SK-N-SH (cell line): Measurements from ENCODE around the gene CPVL. TPM values are rescaled to one million over a fixed set of nuclear protein-coding genes. Genes with fewer than 3 reads are reported as not detected.

ENCODE experiments used
- CTCF ChIA-PET: fragments of 300-600, 350-600 bp; formaldehyde crosslinking; extraction: SDS; loops from one replicate; lab custom pipeline; 2021; lab: Yijun Ruan, JAX
- POLR2A ChIA-PET: fragments of 350-600 bp; sonication (Branson Sonifier 250); formaldehyde crosslinking; extraction: SDS; loops from one replicate; lab custom pipeline; 2020; ENCODE audit warnings: antibody characterized with exemption, inconsistent platforms; lab: Yijun Ruan, JAX
- DNase-seq: peaks from one replicate; pipeline ENCODE4 v3.0.0; 2012
- H2AFZ ChIP-seq: fragments of 200-600 bp; sonication (generic); 2 replicates; pipeline ENCODE4 v1.8.1; 2016; ENCODE audit warnings: antibody characterized with exemption, mild to moderate bottlenecking, low read depth
- H3F3A ChIP-seq: fragments of 200-600 bp; sonication (generic); replicated peaks from 2 replicates; pipeline ENCODE3; 2016; ENCODE audit warnings: antibody characterized with exemption, mild to moderate bottlenecking; ENCODE audit not compliant: insufficient read depth
- H3K27ac ChIP-seq, 2 experiments: fragments of 200-500 bp in 1 of 2; fragments of 200-600 bp in 1 of 2; sonication (Bioruptor generic) in 1 of 2; sonication (generic), shearing (Covaris generic) in 1 of 2; 2 replicates each; pipeline versions ENCODE4 v1.5.1 to v1.6.1; 2014 to 2016; ENCODE audit warnings: low read depth in 2 of 2, inconsistent platforms in 1 of 2, low read length in 1 of 2, mild to moderate bottlenecking in 1 of 2, mixed read lengths in 1 of 2
- H3K27me3 ChIP-seq: fragments of 200-600 bp; sonication (generic), shearing (Covaris generic); 2 replicates; pipeline ENCODE4 v1.6.1; 2016; ENCODE audit warnings: mixed run types; ENCODE audit not compliant: insufficient read depth
- H3K36me3 ChIP-seq, 2 experiments: fragments of 200-500 bp in 1 of 2; fragments of 200-600 bp in 1 of 2; sonication (Bioruptor generic) in 1 of 2; sonication (generic) in 1 of 2; replicated peaks in 1 of 2; 2 replicates each; pipeline versions ENCODE3 to v1.5.1; 2014 to 2016; ENCODE audit warnings: low read length in 1 of 2, mild to moderate bottlenecking in 1 of 2; ENCODE audit not compliant: insufficient read depth in 2 of 2, control insufficient read depth in 1 of 2
- H3K4me1 ChIP-seq, 2 experiments: fragments of 200-500 bp in 1 of 2; fragments of 200-600 bp in 1 of 2; sonication (Bioruptor generic) in 1 of 2; sonication (generic), shearing (Covaris generic) in 1 of 2; 2 replicates each; pipeline versions ENCODE4 v1.5.1 to v1.6.1; 2014 to 2016; ENCODE audit warnings: low read depth in 1 of 2, low read length in 1 of 2, mixed run types in 1 of 2; ENCODE audit not compliant: insufficient read depth in 2 of 2, control insufficient read depth in 1 of 2
- H3K4me2 ChIP-seq: fragments of 200-600 bp; sonication (generic), shearing (Covaris generic); 2 replicates; pipeline ENCODE4 v1.6.1; 2017; ENCODE audit warnings: mixed run types
- H3K4me3 ChIP-seq, 2 experiments: fragments of 200-500 bp in 1 of 2; fragments of 200-600 bp in 1 of 2; sonication (Bioruptor generic) in 1 of 2; sonication (generic), shearing (Covaris generic) in 1 of 2; 2 replicates each; pipeline versions ENCODE4 v1.5.1 to v1.8.1; 2014 to 2016; ENCODE audit warnings: low read depth in 2 of 2, inconsistent platforms in 1 of 2, low read length in 1 of 2, mild to moderate bottlenecking in 1 of 2, mixed read lengths in 1 of 2, moderate library complexity in 1 of 2
- H3K79me2 ChIP-seq: fragments of 200-600 bp; sonication (generic); 2 replicates; pipeline ENCODE4 v1.8.1; 2017; ENCODE audit warnings: mild to moderate bottlenecking; ENCODE audit not compliant: insufficient read depth
- H3K9ac ChIP-seq: fragments of 200-600 bp; sonication (generic); 2 replicates; pipeline ENCODE4 v1.6.1; 2017; ENCODE audit warnings: mixed run types
- H3K9me2 ChIP-seq: fragments of 200-600 bp; sonication (generic); 2 replicates; pipeline ENCODE4 v1.6.1; 2017; ENCODE audit warnings: mixed run types
- H3K9me3 ChIP-seq: fragments of 200-600 bp; sonication (generic); 2 replicates; pipeline ENCODE4 v1.6.1; 2017; ENCODE audit warnings: mixed run types, mild to moderate bottlenecking, moderate library complexity
- H4K20me1 ChIP-seq: fragments of 200-600 bp; sonication (generic); 2 replicates; pipeline ENCODE4 v1.6.1; 2017; ENCODE audit warnings: mild to moderate bottlenecking, mixed run types; ENCODE audit not compliant: insufficient read depth
- CTCF ChIP-seq: fragments of 200-600 bp; sonication (generic); IDR thresholded peaks from 2 replicates; pipeline ENCODE4 v1.6.1; 2017; ENCODE audit warnings: antibody characterized with exemption, mild to moderate bottlenecking, moderate library complexity
- EP300 ChIP-seq, 2 experiments: IDR thresholded peaks; 2 replicates each; pipeline versions ENCODE4 v1.4.0 to v1.6.1; 2012; ENCODE audit warnings: borderline replicate concordance in 1 of 2, low read depth in 1 of 2, low read length in 1 of 2
- EZH2phosphoT487 ChIP-seq: fragments of 200-600 bp; sonication (generic); IDR thresholded peaks from 2 replicates; pipeline ENCODE4 v1.6.1; 2017; ENCODE audit warnings: low read depth, mixed run types, mild to moderate bottlenecking, antibody characterized with exemption, moderate library complexity, borderline replicate concordance
- FOSL2 ChIP-seq: IDR thresholded peaks from 2 replicates; pipeline ENCODE4 v1.4.0; 2012; ENCODE audit warnings: low read depth, mild to moderate bottlenecking, moderate library complexity, borderline replicate concordance
- FOXM1 ChIP-seq: IDR thresholded peaks from 2 replicates; pipeline ENCODE4 v1.4.0; 2012; ENCODE audit warnings: low read depth, mild to moderate bottlenecking
- GABPA ChIP-seq: IDR thresholded peaks from 2 replicates; pipeline ENCODE4 v1.4.0; 2012; ENCODE audit warnings: low read depth, mild to moderate bottlenecking
- JUND ChIP-seq: IDR thresholded peaks from 2 replicates; pipeline ENCODE4 v1.4.0; 2012
- MAX ChIP-seq: IDR thresholded peaks from 2 replicates; pipeline ENCODE4 v1.4.0; 2012; ENCODE audit warnings: low read depth
- MEF2A ChIP-seq: IDR thresholded peaks from 2 replicates; pipeline ENCODE4 v1.4.0; 2012; ENCODE audit warnings: low read depth, borderline replicate concordance
- MXI1 ChIP-seq: IDR thresholded peaks from 2 replicates; pipeline ENCODE4 v1.6.1; 2012; ENCODE audit warnings: mild to moderate bottlenecking, low read depth, low read length, improper control_type of control experiment
- NFIC ChIP-seq: IDR thresholded peaks from 2 replicates; pipeline ENCODE4 v1.4.0; 2012; ENCODE audit warnings: borderline replicate concordance
- NRF1 ChIP-seq: IDR thresholded peaks from 2 replicates; pipeline ENCODE4 v1.6.1; 2012; ENCODE audit warnings: low read depth, mild to moderate bottlenecking, low read length
- PBX3 ChIP-seq: IDR thresholded peaks from 2 replicates; pipeline ENCODE4; 2012
- POLR2AphosphoS5 ChIP-seq: IDR thresholded peaks from 2 replicates; pipeline ENCODE4 v1.6.1; 2012; ENCODE audit warnings: low read depth, low read length
- RAD21 ChIP-seq: IDR thresholded peaks from 2 replicates; pipeline ENCODE4 v1.6.1; 2012; ENCODE audit warnings: mild to moderate bottlenecking, low read length
- RCOR1 ChIP-seq: fragments of 150-350 bp; IDR thresholded peaks from 2 replicates; pipeline ENCODE4 v1.6.1; 2017; ENCODE audit warnings: antibody characterized with exemption, low read length
- TAF1 ChIP-seq: IDR thresholded peaks from 2 replicates; pipeline ENCODE4 v1.6.1; 2012; ENCODE audit warnings: low read depth, mild to moderate bottlenecking, low read length, moderate library complexity, borderline replicate concordance
- TCF12 ChIP-seq: IDR thresholded peaks from 2 replicates; pipeline ENCODE4 v1.4.0; 2012
- YY1 ChIP-seq: IDR thresholded peaks from 2 replicates; pipeline ENCODE4 v1.4.0; 2012; ENCODE audit warnings: low read depth, mild to moderate bottlenecking
- ZBTB33 ChIP-seq: IDR thresholded peaks from 2 replicates; pipeline ENCODE4 v1.4.0; 2012; ENCODE audit warnings: low read depth, borderline replicate concordance
- WGBS: methylation state at CpG from one replicate; pipeline ENCODE4 v1.1.6; 2017; ENCODE audit warnings: low lambda C conversion rate; 5-methylcytosine and 5-hydroxymethylcytosine counted together
- polyA plus RNA-seq, 3 experiments: library from polyadenylated mRNA; depleted of rRNA; stranded (reverse); fragments of >200 nt; gene quantifications; 2 replicates each; pipeline ENCODE4 v1.2.3, GENCODE V29; 2012

CPVL gene
- polyA plus RNA-seq, 1 of the 3 experiments (the other 2 are of a cell fraction): not detected

GRCh38 chr7:29086545-29086944 is 59.8 kb downstream of the CPVL start:
- CTCF ChIA-PET: interaction anchor here (0.5 to 48.2 kb wide), 5 partner anchors 8 to 322 kb away, joined by 3 to 1647 read pairs (median 8); partner anchors contain the start of gene TRIL
- WGBS: 61% methylated on average over 2 of the region's 2 CpGs
- H3K36me3 ChIP-seq: no peaks in the 10 kb centered on the region

More at GRCh38 chr7:29086545-29086944, 59.8 kb downstream of the CPVL start:
- TF ChIP-seq MXI1 (no peak), MAX (no peak), MEF2A (no peak), TAF1 (no peak), ZBTB33 (no peak), CTCF (no peak), NRF1 (no peak), NFIC (no peak), GABPA (no peak), PBX3 (no peak), POLR2AphosphoS5 (no peak), JUND (no peak), EP300 (IDR thresholded peaks at IDR 0.05; ENCODE audit: borderline replicate concordance in 1 of 2, low read depth in 1 of 2, low read length in 1 of 2) (no peak), FOSL2 (no peak), RCOR1 (no peak), EZH2phosphoT487 (no peak), YY1 (no peak), RAD21 (no peak), FOXM1 (no peak), TCF12 (no peak)
- H3K27ac ChIP-seq: no peak overlapping the region
- no peak overlapping the region for H2AFZ ChIP-seq
- no peaks in the 10 kb centered on the region for H3K9me2 ChIP-seq
- DNase-seq: no peak
- H3F3A ChIP-seq: no peaks in the 10 kb centered on the region
- no peak overlapping the region for H3K4me2 ChIP-seq
- H3K4me3 ChIP-seq: no peak overlapping the region
- H3K9ac ChIP-seq: no peak overlapping the region
- H3K79me2 ChIP-seq: no peaks in the 10 kb centered on the region
- peaks cover 0 to 20% of the 10 kb centered on the region in 2 experiments; a peak in 2 of 4 replicates for H3K4me1 ChIP-seq
- H3K27me3 ChIP-seq: peaks cover 7% of the 10 kb centered on the region; the same call in 1 of the 2 replicates
- POLR2A ChIA-PET: no interaction called here
- H3K9me3 ChIP-seq: no peaks in the 10 kb centered on the region
- H4K20me1 ChIP-seq: no peaks in the 10 kb centered on the region
